ENCODE results near the gene MDH1.

MDH1 gene

GRCh38 chr2:63642946-63643345 lies 54.2 kb downstream of the MDH1 start:
- no peak for DNase-seq

GRCh38 chr2:63643486-63643885 lies 54.7 kb downstream of the MDH1 start:
- no peak for DNase-seq

- DNase-seq = no peak
Observed at GRCh38 chr2:63648632-63649031, 59.9 kb downstream of the MDH1 start.

GRCh38 chr2:63649829-63650228 lies 61.1 kb downstream of the MDH1 start:
- DNase-seq = no peak

- no peak for DNase-seq
Observed at GRCh38 chr2:63650756-63651155, 62.0 kb downstream of the MDH1 start.

- DNase-seq = no peak
Observed at GRCh38 chr2:63651356-63651755, 62.6 kb downstream of the MDH1 start.

- no peak for DNase-seq
Observed at GRCh38 chr2:63651861-63652651, 63.3 kb downstream of the MDH1 start.

GRCh38 chr2:63652652-63652985 lies 63.9 kb downstream of the MDH1 start:
- DNase-seq = no peak

- DNase-seq = no peak
Observed at GRCh38 chr2:63654959-63655358, 66.2 kb downstream of the MDH1 start.

Measured in NCI-H774 (cell line).